Measurements from ENCODE around the gene OR52L1.

Gene OR52L1

DNA sequence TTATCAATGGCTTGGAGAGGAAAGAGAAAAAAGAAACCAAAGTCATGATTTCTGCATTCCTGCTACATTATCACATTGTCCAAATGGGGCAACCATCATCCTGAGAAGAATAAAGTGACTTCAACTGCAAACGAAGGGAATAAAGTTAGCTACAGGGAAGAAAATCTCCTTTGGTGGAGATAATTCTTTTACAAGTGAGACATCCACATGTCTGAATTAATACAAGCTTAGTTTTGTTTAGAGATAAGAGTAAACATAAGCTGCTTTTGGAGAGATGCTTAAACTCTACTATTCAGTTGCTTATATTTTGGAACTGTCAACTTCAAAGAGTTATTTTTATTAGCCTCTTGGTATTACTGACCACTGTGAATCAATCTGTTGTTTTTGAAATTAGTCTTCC is at the start of gene OR52L1:
TSS of gene OR52L1 (minus strand) at position 101 of the 400 bp plus-strand sequence. CDS start at position 46, 55 bp downstream.
- no peak within 1 kb of the TSS for H3K4me3 Mint-ChIP-seq
- H3K36me3 Mint-ChIP-seq (ENCODE audit: low read depth): no peaks in the 10 kb centered on the region
- no peaks in the 10 kb centered on the region for H3K9me3 Mint-ChIP-seq
- H3K27me3 Mint-ChIP-seq: peaks cover 38% of the 10 kb centered on the region
- no peak within 1 kb of the TSS for H3K27ac Mint-ChIP-seq
- no peaks in the 10 kb centered on the region for H3K4me1 Mint-ChIP-seq (ENCODE audit: low read depth)

DNA sequence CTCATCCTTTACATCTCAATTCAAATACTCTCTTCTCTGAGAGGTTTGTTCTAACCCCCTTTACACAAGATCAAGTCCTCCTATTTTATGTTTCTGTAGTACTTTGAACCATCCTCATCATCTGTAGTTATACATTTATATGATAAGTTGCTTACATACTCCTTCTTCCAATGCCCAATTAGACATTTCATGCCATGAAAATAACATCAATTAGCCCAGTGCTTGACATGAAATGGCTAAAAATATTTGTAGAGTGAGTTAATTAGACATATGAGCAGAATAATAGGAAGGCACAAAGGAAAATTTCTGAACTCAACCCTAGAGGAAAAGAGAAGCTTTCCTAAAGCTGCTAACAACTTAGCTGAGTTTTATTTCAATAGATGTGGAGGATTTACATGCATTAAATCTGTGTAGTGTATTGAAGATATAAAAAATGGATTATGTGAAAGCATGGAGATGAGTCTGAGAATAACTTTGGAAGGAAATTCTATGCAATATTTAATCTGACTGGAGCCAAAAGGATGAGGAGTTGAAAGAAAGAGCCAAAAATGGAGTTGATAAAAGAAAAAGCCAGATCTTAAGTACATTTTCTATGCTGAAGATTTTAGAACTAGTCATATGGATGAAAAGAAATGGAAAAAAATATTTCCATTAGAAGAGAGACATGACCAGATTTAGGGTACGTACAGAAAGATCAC is 44.1 kb upstream of the OR52L1 start, which contains the start of gene OR56A1:
TSS of gene OR56A1 (minus strand) at position 51 of the 698 bp plus-strand sequence. CDS start 3,066 bp downstream, outside the sequence.
- Mint-ChIP-seq H3K4me3 (no peak within 1 kb of the TSS), H3K27me3 (peaks cover 11% of the 10 kb centered on the region), H3K4me1 (ENCODE audit: low read depth) (no peaks in the 10 kb centered on the region), H3K9me3 (no peaks in the 10 kb centered on the region), H3K36me3 (ENCODE audit: low read depth) (no peaks in the 10 kb centered on the region), H3K27ac (no peak within 1 kb of the TSS)

DNA sequence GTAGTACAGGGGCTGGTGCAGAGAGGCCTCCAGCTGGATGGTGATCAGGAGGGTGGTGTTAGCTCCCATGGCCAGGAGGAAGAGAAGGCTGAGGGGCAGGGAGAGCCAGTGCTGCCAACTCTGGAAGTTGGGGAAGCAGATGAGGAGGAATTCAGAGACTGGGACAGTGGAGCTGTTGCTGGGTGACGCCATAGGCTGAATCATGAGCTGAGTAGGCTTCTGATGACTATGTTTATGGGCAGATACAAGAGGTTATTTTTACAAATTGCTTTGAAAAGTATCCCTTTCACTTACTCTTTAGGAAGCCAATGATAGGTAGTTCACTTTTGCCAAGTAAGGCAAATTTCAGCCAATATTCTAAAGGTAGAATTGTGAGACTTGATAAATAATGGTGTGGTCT is 40.7 kb upstream of the OR52L1 start:
- H3K27ac Mint-ChIP-seq: no peak overlapping the region
- H3K36me3 Mint-ChIP-seq (ENCODE audit: low read depth): no peaks in the 10 kb centered on the region
- no peak overlapping the region for H3K4me3 Mint-ChIP-seq
- no peaks in the 10 kb centered on the region for H3K9me3 Mint-ChIP-seq
- peaks cover 16% of the 10 kb centered on the region for H3K27me3 Mint-ChIP-seq
- H3K4me1 Mint-ChIP-seq (ENCODE audit: low read depth): no peaks in the 10 kb centered on the region

DNA sequence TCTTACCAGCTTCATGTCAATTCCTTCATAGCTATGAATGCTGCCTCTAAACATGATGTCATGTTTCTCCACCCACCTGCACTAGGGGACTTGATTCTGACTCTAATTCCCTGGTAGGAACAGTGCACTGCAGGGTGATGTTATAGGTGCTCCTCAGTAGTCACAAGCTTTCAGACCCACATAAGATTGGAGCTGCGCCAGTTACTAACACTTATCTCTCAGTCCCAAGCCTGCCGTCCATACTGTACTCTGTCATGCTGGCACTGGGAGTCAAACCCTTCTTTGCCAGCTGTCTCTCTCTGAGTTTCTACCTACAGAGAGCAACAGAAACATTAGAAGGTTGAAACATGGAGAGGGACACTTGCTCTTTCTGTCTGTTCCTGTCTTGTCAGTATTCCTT is 38.3 kb upstream of the OR52L1 start:
- Mint-ChIP-seq H3K27me3 (peaks cover 16% of the 10 kb centered on the region), H3K9me3 (no peaks in the 10 kb centered on the region), H3K27ac (no peak overlapping the region), H3K4me1 (ENCODE audit: low read depth) (no peaks in the 10 kb centered on the region), H3K36me3 (ENCODE audit: low read depth) (no peaks in the 10 kb centered on the region), H3K4me3 (no peak overlapping the region)

DNA sequence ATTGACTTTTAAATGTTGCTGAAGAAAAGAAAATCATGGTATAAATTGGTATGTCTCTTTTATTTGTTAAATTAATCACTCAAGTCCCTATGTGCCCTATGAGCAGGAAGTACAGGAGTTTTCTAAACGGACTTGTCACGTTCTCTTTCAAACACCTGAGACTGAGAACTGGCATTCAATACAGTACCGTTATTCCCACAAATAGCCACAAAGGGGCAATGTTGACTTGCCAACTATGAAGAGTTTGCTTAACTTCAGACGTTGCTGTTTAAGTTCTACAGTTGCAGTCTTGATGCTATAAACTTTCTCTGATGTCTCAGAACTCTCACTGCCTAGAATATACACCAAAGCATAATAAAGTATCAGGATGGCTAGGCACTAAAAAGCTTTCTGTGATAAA is 36.2 kb upstream of the OR52L1 start:
- no peaks in the 10 kb centered on the region for H3K9me3 Mint-ChIP-seq
- no peaks in the 10 kb centered on the region for H3K4me1 Mint-ChIP-seq (ENCODE audit: low read depth)
- no peak overlapping the region for H3K27ac Mint-ChIP-seq
- no peak overlapping the region for H3K4me3 Mint-ChIP-seq
- peaks cover 25% of the 10 kb centered on the region for H3K27me3 Mint-ChIP-seq
- no peaks in the 10 kb centered on the region for H3K36me3 Mint-ChIP-seq (ENCODE audit: low read depth)

DNA sequence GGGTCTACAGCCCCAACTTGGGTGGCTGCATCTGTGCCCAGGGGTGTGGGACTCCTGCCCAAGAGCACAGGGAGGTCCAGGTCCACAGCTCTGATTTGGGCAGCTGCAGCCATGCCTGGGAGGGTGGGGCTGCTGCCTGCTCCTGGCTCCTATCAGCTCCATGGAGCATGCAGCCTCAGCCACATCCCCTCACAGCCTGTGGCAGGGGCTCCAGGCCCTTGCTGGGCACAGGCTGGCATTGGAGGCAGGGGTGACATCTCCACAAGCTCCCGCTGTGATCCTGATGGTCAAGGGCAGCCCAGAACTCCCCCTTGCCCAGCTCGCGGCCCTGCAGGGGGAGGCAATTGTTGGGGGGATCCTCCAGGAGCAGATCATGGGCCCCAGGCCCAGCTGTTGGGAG is 26.3 kb upstream of the OR52L1 start:
- Mint-ChIP-seq H3K27me3 (peaks cover 24% of the 10 kb centered on the region), H3K9me3 (peaks cover 4% of the 10 kb centered on the region), H3K27ac (no peak overlapping the region), H3K36me3 (ENCODE audit: low read depth) (no peaks in the 10 kb centered on the region), H3K4me1 (ENCODE audit: low read depth) (no peaks in the 10 kb centered on the region), H3K4me3 (no peak overlapping the region)

DNA sequence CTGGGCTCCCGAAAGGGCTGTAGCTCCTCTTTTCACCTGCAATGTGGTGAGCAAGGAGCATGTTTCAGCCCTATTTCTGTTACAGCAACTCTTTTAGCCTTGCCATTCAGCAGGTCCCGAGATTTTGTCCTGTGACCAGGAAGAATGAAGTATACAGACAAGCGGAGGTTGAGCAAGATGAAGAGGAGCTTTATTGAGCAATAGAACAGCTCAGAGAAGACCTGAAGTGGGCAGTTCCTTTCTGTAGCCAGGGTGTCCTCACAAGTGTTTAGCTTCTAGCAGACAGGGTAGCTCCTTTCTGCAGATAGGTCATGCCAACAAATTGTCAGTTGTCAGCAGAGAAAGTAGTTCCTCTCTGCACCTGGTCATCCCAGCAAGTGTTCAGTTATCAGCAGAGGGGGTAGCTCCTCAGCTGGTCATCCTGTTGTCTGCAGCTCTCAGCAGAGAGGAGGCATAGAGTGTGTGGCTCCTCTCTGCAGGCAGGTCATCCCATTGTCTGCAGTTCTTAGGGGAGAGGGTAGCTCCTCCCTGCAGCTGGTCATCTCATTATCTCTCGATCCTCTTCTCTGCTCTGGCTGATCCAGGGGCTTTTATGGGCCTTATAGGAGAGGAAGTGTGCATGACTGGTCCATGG is 25.4 kb upstream of the OR52L1 start:
- Mint-ChIP-seq H3K4me3 (no peak overlapping the region), H3K9me3 (peaks cover 4% of the 10 kb centered on the region), H3K36me3 (ENCODE audit: low read depth) (no peaks in the 10 kb centered on the region), H3K27me3 (peaks cover 21% of the 10 kb centered on the region), H3K4me1 (ENCODE audit: low read depth) (no peaks in the 10 kb centered on the region), H3K27ac (no peak overlapping the region)

DNA sequence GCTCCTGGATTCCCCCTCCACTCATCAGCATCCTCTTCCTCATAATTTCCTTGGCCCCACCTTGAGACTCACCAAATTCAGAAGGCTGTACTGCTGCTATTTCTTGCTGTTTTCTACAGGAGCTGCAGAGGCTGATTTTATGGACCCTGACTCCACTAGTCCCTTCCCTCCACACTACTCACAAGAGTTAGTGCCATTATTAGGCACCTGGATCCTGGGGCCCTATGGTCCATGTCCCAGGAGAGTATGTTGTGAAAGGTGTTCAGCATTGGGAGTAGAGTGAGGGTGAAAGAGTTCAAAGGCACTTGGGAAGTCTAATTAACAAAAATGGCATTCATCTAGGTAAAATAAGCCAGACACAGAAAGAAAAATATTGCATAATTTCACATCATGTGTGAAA is 20.1 kb upstream of the OR52L1 start, which contains the start of gene OR56A4:
TSS of gene OR56A4 (minus strand) at position 101 of the 400 bp plus-strand sequence. CDS start 3,954 bp downstream, outside the sequence.
- H3K36me3 Mint-ChIP-seq (ENCODE audit: low read depth): no peaks in the 10 kb centered on the region
- peaks cover 35% of the 10 kb centered on the region for H3K27me3 Mint-ChIP-seq
- H3K4me1 Mint-ChIP-seq (ENCODE audit: low read depth): no peaks in the 10 kb centered on the region
- H3K9me3 Mint-ChIP-seq: no peaks in the 10 kb centered on the region
- H3K4me3 Mint-ChIP-seq: no peak within 1 kb of the TSS
- H3K27ac Mint-ChIP-seq: no peak within 1 kb of the TSS

DNA sequence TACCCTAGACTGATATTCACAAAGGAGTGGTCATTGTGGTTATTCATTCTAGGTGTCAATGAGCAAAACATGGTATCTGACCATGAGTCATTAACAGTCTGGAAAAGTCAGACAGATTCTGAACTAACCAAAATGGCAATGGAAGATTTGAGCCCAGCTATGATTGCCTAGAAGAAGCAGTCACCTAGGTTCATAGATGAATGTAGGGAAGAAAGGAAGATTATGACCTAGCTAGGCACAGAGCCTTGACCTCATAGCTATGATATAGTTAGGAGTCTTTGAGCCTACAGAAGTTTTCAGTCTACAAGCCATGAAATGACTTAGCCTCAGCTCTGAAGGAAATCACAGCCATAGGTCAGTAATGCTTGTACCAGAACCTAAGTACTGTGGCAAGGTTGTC is 19.6 kb upstream of the OR52L1 start:
- no peak overlapping the region for H3K4me3 Mint-ChIP-seq
- H3K27ac Mint-ChIP-seq: no peak overlapping the region
- no peaks in the 10 kb centered on the region for H3K36me3 Mint-ChIP-seq (ENCODE audit: low read depth)
- peaks cover 34% of the 10 kb centered on the region for H3K27me3 Mint-ChIP-seq
- no peaks in the 10 kb centered on the region for H3K9me3 Mint-ChIP-seq
- H3K4me1 Mint-ChIP-seq (ENCODE audit: low read depth): no peaks in the 10 kb centered on the region

DNA sequence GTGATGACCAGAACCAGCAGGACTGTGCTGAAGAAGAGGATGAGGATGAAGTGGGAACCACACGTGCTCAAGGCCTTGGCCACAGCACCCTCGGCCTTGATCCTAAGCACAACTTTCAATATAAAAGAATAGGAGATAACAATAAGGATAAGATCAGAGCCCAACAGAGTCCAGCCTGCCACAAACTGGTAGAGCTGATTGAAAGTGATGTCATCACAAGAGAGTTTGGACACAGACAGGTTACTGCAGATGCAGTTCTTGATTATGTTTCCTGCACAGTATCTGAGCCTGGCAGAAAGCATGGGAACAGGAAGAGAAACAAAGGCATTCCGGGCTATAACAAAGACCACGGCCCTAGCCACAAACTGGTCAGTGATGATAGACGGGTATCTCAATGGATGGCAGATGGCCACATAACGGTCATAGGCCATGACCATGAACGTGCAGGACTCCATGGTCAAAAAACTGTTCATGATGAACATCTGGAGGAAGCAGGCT is 15.5 kb upstream of the OR52L1 start:
- no peaks in the 10 kb centered on the region for H3K9me3 Mint-ChIP-seq
- H3K27ac Mint-ChIP-seq: no peak overlapping the region
- no peaks in the 10 kb centered on the region for H3K4me1 Mint-ChIP-seq (ENCODE audit: low read depth)
- H3K36me3 Mint-ChIP-seq (ENCODE audit: low read depth): no peaks in the 10 kb centered on the region
- peaks cover 25% of the 10 kb centered on the region for H3K27me3 Mint-ChIP-seq
- no peak overlapping the region for H3K4me3 Mint-ChIP-seq

DNA sequence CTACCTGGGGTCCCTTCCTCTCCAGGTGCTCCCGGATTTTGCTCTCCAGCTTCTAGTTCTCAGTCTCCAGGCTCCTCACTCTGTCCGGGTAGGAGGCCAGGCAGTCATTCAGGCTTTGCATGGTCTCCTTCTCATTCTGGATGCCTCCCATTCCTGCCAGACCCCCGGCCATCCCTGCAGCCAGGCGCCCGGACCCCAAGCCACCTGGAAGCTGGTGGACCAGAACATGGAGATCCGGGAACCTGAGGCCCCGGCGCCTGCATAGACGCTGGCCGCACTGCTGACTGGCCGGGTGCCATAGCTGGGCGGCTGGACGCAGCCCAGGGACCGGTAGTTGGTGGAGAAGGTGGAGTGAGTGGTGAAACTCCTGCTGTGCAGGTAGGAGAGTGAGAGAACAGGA is 8.0 kb upstream of the OR52L1 start:
- H3K27me3 Mint-ChIP-seq: peaks cover 6% of the 10 kb centered on the region
- no peak overlapping the region for H3K4me3 Mint-ChIP-seq
- no peak overlapping the region for H3K27ac Mint-ChIP-seq
- H3K4me1 Mint-ChIP-seq (ENCODE audit: low read depth): no peaks in the 10 kb centered on the region
- no peaks in the 10 kb centered on the region for H3K36me3 Mint-ChIP-seq (ENCODE audit: low read depth)
- no peaks in the 10 kb centered on the region for H3K9me3 Mint-ChIP-seq

DNA sequence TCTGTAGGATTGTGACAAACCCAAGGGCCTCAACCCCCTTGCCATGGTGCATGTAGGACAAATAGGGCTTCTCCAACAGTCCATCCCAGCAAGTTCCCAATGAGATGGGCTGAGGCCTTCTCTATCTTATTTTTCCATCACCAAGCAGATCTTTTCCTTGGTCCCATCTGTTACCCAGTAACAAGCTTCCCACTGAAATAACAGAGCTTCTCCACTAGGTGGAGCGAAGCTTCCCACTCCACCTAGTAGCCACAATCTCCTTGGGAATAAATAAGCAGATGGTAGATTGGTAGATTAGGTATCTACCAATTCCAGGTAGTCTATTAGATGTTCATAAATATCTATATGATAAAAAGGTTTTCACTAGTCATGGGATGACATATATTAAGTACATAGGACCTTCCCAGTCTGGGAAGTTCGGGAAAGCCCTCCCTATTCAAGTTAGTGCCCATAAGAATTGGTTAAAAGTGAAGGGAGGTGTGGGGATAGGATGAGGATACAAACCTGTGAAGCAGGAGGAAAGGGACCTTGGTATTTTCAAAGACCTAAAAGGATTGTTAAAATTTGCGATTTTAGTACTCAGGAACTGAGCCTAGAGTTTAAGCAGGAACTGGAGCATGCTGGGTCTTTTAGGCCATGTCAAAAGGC is 5.9 kb upstream of the OR52L1 start:
- no peak overlapping the region for H3K27ac Mint-ChIP-seq
- H3K4me3 Mint-ChIP-seq: no peak overlapping the region
- no peaks in the 10 kb centered on the region for H3K9me3 Mint-ChIP-seq
- no peaks in the 10 kb centered on the region for H3K4me1 Mint-ChIP-seq (ENCODE audit: low read depth)
- peaks cover 11% of the 10 kb centered on the region for H3K27me3 Mint-ChIP-seq
- no peaks in the 10 kb centered on the region for H3K36me3 Mint-ChIP-seq (ENCODE audit: low read depth)

DNA sequence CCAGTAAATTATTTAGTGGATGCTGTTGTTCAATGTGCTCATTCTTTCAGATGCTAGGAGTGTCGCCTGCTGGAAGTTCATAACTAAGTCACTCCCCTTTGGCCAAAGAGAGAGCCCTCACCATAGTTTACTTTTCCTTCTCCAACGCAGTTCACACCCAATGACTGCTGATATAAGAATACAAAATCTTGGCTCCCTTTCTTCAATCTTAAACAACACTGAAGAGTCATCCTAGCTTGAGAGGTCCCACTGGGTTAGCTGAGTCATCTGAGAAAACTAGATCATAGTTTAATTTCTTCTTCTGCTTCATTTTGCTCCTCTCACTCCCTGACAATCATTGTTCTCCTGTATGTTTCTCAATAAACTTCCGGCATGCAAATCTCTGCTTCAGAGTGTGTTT is 5.4 kb upstream of the OR52L1 start:
- Mint-ChIP-seq H3K4me3 (no peak overlapping the region), H3K9me3 (no peaks in the 10 kb centered on the region), H3K36me3 (ENCODE audit: low read depth) (no peaks in the 10 kb centered on the region), H3K4me1 (ENCODE audit: low read depth) (no peaks in the 10 kb centered on the region), H3K27me3 (peaks cover 15% of the 10 kb centered on the region), H3K27ac (no peak overlapping the region)

DNA sequence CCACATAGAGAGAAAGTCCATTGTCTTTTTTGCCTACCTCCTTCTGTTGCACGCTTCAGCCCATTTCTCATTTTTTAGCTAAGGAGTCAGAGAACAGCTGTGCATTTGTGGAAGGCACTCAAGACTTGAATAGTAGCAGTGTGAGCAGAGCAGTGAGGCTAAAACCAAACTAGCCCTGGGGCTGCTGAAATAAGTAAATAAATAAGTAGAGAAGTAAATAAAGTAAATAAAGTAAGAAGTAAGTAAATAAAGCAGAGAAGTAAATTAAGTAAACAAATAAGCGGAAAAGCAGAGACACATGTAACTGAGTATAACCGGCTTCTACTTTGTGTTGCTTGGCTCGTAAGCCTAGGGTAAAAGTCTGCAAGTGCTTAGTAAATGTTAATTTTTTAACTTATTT is 2.4 kb upstream of the OR52L1 start:
- H3K4me3 Mint-ChIP-seq: no peak overlapping the region
- H3K27me3 Mint-ChIP-seq: peaks cover 23% of the 10 kb centered on the region
- no peaks in the 10 kb centered on the region for H3K36me3 Mint-ChIP-seq (ENCODE audit: low read depth)
- no peaks in the 10 kb centered on the region for H3K4me1 Mint-ChIP-seq (ENCODE audit: low read depth)
- no peaks in the 10 kb centered on the region for H3K9me3 Mint-ChIP-seq
- H3K27ac Mint-ChIP-seq: no peak overlapping the region

DNA sequence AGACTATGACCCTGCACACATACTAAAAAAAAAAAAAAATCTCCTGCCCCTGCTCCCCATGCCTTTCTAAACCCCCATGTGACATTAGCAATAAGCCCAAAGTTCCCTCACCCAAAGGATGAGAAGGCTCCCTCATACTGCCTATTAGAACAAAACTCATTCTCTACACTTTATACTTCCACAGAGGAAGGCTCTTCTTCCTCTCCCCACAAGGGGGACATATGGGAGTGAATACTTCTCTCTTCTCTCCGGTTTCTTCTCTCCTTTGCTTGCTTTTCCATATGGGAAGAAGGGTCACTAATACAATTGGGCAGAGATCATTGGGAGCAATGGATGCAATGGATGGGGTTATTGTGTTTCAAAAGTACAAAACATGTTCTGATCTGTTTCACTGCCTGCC is 3.3 kb downstream of the OR52L1 start:
- Mint-ChIP-seq H3K27me3 (peaks cover 35% of the 10 kb centered on the region), H3K4me1 (ENCODE audit: low read depth) (no peaks in the 10 kb centered on the region), H3K27ac (no peak overlapping the region), H3K9me3 (peaks cover 15% of the 10 kb centered on the region), H3K36me3 (ENCODE audit: low read depth) (no peaks in the 10 kb centered on the region), H3K4me3 (no peak overlapping the region)
